Activated CD8-positive, alpha-beta memory T cell treated with anti-CD3 and anti-CD28 coated beads for 24 hours (primary cell): ENCODE data around the gene LRRC14B.
"Not testable (repeated sequence)": the region's sequence is repeated elsewhere in the genome, so short reads cannot be mapped to it uniquely, and the experiment has no call there.

Experiments
- DNase-seq: peaks from one replicate; pipeline ENCODE4 v3.0.0-alpha.2; 2020

LRRC14B gene

DNA sequence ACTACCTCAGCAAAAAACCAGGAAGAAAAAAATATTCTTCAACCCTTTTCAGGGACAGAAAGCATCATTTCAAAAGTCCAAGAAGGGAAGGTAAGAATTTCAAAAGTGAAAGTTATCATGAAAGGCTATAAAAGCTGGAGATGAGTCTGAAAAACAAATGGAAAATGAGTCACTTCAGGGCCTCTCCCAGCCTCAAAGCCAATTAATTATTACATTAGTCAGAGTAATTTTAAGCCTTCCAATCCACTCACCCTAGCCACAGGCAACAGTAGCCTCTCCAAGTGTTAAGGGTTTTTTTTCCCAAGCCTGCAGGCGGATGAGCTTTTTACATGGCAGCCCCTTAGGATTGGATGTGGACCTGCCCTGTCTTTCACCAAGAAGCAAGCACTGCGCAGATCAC is 24.0 kb downstream of the LRRC14B start:
- DNase-seq: peak; percentile 58

DNA sequence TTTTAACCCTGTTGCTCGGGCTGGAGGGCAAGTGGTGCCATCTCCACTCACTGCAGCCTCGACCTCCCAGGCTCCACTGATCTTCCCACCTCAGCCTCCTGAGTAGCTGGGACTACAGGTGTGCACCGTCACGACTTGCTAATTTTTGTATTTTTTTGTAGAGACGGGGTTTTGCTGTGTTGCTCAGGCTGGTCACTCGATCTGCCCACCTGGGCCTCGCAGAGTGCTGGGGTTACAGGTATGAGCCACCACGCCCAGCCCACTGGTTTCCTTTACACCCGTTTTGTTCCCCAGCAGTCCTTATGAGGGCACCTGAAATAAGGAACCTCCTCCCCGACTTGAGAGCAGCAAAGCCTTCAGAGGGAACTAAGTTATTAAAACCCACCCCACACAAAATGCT is 24.8 kb downstream of the LRRC14B start:
- peak; percentile 43 for DNase-seq

DNA sequence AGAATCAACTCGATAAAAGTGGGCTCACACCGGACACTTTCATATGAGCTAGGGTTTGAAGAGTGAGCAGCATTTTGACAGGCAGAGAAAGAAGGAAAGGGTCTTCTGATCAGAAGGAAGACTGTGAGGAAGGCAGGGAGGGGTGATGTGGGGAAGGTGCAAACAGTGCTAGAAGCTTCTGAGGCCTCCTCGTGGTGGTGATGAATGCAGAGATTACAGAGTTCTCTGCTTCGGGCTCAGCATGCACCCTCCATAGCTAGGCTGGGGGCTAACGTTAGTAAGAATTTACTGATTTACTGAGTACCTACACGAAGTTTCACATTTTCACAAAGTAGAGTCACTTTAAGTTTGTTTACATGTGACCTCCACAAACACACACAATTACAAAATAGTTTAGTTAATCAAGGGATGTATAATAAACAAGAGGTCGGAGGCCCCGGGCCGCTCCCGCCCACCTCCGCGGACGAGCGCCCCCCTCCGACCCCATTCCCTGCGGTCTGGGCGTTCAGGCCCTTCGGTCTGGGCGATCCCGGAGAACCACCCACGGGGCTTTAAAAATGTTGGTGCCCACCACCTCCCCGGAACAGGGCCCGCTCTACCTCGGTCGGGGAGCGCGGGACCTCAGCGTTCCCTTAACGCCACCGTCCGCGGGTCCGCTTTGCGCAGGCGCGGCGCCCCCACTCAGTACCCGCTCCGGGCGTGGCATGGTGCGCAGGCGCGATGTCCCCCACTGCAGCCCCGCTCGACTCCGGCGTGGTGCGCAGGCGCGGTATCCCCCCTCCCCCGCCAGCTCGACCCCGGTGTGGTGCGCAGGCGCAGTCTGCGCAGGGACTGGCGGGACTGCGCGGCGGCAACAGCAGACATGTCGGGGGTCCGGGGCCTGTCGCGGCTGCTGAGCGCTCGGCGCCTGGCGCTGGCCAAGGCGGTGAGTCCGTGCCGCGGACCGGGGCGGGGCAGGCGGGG is 26.5 kb downstream of the LRRC14B start, which contains the start of the genes CCDC127 and SDHA:
TSS of gene CCDC127 (minus strand) at position 660 of the 963 bp plus-strand sequence. CDS start 1,304 bp downstream, outside the sequence.
TSS of gene SDHA (plus strand) at position 827 of the 963 bp plus-strand sequence. CDS start at position 863, 36 bp downstream.
- DNase-seq: peak; percentile 98

DNA sequence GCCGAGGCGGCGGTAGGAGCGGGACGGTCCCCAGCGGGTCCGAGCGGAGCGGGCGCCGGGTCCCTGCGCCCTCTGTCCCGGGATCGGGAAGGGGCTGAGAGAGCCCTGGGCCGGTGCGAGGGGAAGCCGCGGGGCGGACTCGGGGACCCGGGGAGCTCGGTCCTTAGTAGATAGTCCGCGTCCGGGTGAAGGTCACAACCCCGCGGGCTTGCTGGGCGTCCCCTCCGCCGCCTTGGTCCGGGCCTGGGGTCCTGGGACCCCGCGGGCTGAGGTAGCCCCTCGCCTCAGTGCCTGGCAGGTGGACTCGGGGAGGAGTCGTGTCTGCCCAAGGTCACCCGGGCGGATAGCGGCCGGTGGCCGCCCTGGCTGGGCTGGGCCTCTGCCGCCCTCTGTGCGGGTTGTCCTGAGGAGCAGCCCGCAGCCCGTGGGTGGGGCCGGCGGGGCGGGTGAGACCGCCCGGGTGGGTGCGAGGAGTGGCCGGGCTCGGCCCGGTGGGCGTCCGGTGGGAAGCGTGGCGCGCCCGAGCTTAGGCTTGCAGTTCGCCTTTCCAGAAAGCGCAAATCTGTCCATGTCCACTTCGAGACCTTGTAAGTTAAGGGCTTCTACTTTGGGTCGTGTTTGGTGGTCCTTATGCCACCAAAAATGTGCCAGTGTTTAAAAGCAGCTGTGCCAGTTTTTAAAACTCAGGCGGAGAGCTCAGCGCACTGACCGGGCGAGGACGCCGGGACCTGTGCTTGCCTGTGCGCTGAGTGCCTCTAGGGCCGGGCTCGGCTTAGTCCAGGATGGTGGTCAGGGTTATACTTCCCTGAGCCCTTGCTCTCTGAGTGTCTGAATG is 27.4 kb downstream of the LRRC14B start:
- peak; percentile 67 for DNase-seq

DNA sequence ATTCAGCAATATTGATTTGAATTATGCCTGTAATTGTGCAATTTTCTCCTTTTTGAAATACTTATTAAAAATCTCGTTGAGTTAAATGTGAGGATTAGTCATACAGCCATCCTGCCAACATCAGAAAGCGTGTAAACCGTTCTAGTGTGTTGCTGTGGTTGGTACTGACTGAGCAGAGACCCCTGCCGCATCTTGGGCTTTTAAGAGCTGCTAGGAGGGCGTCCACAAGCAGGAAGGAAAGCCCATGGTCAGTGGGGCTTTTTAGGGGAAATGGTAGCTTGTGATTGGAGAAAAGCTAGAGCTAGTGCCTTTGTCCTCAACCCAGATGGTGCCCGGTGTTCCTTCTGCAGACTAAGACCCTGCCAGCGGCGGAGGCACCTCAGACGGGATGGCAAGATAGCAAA is 28.2 kb downstream of the LRRC14B start:
- peak; percentile 65 for DNase-seq

DNA sequence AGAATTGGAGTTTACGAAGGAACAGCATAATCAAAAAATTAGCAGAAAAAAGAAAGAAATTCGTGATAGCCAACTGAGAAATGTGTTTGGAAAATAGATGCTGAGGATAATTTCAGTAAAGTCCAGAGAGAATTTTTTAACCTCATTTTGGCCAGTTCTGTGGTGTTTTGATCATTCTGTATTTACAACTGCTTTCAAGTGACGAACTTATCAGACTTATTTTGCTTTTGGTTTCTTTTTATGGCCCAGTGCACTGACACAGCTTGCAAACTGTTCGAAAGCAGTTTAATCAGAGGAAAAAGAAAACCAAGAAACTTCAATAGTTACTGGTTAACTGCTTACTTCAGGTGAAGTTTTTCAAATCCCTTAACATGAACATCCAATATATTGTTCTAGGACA is 28.7 kb downstream of the LRRC14B start:
- DNase-seq: peak; percentile 15

DNA sequence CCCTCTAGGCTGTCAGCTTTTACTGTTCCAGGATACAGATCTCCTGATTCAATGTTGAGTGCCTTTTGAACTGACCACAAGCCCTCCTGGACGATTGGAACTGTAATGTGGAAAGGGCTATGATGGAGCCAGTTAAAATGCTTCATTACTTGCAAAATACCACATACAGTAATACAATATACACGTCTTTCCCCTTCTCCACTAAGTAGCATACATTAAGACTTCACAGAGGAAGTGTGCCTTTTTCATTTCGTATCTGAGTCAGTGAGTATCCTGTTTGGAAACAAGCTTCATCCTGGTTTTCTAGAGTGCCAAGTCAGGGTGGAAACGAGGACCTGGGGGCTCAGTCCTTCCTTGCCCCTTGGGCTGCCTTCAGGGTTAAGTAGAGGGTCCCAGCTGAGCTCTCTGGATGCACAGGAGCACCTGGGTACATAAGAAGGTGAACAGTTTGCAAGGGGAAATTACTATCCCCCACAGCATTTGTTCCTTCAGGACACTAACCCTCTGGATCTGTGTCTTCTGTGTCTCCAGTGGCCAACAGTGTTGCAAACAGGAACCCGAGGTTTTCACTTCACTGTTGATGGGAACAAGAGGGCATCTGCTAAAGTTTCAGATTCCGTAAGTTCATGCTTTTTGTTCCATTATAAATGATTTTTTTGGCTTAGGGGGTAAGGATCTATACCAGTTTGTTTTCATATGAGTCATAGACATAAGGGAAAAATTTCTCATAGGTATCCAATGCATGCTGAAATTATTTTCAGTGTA is 31.8 kb downstream of the LRRC14B start:
- DNase-seq: peak; percentile 50

DNA sequence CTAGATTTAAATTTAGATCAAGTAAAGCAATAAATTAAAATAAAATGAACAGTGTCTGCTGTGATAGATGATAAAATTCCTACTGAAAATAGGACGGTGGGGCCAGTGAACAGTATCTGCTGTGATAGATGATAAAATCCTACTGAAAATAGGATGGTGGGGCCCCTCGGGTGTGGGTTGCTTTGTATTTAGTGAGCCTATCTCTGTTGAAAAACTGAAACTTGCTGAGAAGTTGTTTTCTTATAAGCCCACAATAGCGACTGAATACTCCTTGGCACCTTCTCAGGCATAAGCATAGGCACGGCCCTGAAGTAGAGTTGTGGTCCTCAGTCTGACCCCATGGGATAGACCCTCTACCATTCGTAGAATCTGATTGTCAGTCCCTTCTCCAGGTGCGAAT is 32.5 kb downstream of the LRRC14B start:
- no peak for DNase-seq

DNA sequence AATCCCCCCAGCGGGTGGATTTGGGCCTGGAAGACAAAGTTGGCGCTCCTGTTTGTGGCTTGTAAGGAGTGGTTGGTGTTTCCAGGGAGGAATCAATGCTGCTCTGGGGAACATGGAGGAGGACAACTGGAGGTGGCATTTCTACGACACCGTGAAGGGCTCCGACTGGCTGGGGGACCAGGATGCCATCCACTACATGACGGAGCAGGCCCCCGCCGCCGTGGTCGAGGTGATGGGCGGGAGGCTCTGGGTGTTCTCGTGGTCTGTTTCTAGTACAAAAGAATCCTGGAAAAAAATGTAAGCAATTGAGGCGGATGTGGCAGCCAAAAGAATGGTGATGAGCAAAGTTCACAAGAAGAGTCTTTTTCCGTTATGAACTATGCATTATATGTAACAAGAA is 34.0 kb downstream of the LRRC14B start:
- DNase-seq: peak; percentile 43

DNA sequence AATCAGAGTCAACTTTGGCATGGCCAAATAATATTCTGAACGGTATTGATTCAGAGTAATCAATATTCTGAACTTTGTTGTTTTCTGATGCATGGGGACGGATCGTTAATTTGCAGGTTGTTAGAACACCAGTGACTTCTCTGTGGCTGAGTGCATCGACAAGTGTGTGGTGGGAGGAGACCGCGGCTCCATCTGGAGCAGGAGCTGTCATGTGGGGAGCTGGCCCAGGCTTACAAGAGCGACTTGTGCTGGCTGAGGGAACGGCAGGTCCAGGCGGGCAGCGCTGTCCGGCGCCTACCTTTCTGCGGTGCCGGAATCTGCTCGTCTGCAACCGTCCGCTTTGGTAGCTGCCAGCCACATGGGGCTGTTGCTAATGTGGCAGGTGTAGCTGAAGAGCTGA is 36.1 kb downstream of the LRRC14B start:
- not testable (repeated sequence) for DNase-seq

DNA sequence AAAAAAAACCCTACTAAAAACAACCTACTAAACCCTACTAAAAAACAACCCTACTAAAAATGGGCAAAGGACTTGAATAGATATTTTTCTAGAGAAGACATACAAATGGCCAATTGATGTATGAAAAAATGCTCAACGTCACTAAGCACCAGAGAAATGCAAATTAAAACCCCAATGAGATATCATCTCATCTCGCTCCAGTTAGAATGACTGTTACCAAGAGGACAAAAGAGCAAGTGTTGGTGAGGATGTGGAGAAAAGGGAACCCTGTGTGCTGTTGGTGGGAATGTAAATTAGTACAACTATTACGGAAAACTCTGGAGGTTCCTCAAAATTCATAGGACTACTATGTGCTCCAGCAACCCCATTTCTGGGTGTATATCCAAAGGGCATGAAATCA is 37.6 kb downstream of the LRRC14B start:
- DNase-seq: no peak

DNA sequence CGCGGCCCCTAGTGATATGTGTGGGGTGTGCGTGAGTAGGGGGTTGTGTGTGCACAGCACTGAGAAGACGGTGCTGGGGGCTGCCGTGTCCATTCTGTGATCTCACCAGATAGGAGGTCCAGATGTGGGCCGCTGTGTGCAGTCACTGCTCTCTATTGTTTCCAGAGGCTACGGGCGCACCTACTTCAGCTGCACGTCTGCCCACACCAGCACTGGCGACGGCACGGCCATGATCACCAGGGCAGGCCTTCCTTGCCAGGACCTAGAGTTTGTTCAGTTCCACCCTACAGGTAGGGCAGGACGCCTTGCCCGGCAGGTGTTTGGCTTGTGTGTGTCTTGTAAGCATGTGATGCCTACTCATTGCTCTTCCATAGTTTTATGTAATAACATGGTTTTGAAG is 39.4 kb downstream of the LRRC14B start:
- DNase-seq: peak; percentile 43

DNA sequence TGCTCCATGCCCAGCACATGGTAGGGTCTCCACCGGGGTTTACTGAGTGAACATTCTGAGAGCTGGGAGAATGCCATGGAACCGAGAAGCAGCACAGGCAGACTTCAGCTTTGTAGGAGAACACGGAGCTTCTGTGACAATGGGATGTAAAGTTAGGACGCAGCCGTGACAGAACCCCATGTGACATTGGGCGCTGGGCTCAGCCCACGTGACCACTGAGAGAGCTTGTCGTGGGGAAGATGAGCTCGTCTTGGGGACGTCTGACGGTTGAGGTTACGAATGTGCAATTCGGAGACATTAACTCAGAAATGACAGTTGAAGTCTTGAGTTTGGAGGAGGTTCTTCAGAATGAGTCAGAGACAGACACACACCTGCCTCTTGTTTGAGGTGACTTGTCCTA is 40.4 kb downstream of the LRRC14B start:
- DNase-seq: peak; percentile 42

DNA sequence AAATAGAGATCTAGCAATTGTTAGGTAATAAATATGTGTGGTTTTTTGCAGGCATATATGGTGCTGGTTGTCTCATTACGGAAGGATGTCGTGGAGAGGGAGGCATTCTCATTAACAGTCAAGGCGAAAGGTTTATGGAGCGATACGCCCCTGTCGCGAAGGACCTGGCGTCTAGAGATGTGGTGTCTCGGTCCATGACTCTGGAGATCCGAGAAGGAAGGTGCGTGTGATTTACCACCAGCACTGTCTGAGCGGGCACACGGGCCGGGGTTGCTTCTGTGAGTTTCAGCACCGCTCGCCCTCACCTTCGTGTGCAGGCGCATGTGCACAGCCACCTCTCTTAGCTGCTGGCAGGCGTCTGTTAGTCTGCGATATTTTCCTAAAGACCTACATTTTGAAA is 42.1 kb downstream of the LRRC14B start:
- DNase-seq: not testable (repeated sequence)

DNA sequence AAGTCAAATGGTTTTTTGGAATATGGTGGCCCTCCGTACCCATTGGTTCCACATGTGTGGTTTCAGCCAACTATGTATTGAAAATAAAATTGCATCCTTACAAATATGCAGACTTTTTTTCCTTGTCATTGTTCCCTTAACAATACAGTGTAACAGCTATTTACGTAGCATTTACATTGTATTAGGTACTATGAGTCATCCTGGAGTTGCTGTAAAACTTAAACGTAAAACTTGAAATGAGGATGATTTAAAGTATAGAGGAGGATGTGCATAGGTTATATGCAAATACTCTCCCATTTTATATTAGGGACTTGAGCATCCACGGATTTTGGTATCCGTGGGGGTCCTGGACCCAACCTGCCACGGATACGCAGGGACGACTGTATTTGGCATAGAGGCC is 43.2 kb downstream of the LRRC14B start:
- DNase-seq: peak; percentile 17

DNA sequence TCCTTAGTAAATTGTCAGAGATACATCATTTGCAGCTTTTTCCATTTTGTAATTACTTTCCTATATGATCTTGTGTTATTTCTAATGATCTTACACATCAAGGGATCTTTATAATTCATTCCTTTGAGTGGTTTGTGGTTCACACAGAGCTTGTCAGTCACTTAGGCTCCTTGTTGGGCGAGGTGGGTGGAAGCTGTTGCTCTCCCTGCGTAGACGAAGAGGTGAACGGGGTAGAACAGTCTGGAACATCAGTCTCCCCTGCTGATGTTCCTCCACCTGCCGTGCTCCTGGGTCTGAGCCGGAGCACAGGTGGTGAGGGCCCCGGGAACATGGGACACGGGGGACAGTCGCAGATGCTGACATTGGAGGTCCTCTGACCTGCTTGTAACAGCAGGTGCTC is 44.2 kb downstream of the LRRC14B start:
- DNase-seq: not testable (repeated sequence)

DNA sequence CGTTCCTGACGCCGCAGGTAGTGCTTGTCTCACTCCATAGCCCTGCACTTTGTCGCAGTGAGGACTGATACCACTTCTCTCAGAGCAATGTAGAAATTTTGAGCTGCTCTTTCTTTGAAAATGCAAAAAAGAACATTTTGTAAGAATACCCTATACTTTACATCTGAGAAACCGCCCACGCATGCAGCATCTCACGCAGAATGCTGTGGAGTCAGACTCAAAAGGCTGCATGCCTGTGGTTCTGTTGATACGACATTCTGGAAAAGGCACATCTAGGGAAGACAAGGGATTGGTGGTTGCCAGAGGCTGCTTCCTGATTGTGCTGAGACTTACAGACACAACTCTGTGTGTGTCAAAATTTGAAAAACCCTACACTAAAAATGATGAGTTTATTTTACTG is 46.6 kb downstream of the LRRC14B start:
- not testable (repeated sequence) for DNase-seq

DNA sequence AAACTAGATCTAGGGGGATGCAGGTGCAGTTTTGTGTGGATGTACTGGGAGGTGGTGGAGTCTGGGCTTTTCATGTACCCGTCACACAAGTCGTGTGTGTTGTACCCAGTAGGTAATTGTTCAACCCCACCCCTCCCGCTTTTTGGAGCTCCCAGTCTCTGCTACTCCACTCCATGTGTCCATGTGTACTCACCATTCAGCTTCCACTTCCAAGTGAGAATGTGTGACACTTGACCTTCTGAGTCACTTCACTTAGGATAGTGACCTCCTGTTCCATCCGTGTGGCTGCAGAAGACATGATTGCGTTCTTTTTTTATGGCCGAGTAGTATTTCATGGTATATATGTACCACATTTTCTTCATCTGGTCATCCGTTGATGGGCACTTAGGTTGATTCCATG is 49.3 kb downstream of the LRRC14B start:
- DNase-seq: not testable (repeated sequence)

DNA sequence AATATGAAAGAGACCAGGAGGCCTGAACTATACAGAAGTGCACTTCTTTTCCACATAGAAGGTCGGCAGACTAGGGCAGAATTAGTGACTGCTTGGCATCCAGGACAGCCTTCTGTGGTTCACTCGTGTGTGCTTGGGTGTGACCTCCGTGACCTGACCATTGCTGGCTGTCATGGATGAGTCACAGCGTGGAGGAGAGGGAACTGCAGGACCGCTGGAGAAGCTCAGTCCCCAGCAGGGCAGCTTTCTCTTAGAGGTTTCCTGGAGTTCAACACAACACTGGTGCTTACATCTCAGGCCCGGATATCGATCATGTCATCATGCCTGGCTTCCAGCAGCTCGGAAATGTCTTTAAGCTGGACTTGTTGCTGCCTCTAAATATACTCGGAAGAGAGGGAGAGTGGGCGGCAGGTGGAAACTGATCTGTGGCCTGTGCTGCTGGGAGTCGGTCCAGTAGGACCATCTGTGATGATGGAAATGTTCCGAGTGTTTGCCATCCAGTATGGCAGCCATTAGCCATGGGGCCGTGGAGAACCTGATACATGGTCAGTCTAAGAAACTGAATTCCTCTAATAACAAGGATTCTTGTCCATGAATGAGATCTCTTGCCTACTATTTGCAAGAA is 49.9 kb downstream of the LRRC14B start:
- DNase-seq: not testable (repeated sequence)

DNA sequence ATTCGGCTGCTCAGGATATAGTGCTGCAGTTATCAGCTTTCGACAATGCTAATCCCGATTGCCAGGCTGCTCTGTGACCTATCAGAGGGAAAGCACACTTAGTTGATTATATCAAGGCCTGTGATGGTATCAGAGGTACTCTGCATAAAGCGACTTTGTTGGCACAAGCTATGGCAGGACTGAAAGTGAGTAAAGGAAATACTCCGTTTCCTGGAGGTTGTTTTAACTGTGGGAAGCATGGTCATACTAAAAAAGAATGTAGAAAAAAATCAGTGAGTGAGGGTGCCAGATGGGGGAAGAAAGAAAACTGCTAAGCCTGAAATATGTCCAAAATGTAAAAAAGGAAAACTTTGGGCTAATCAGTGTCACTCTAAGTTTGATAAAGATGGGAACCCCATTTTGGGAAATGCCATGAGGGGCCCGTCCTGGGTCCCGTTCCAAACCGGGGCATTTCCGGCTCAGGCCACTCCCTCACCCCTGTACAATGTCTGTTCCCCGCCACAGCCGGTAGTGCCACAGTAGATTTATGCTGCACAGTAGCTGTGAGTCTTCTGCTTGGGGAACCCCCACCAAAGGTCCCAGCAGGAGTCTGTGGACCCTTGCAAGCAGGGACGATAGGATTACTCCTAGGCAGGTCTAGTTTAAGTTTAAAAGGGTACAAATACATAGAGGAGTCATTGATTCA is 52.5 kb downstream of the LRRC14B start:
- DNase-seq: not testable (repeated sequence)

DNA sequence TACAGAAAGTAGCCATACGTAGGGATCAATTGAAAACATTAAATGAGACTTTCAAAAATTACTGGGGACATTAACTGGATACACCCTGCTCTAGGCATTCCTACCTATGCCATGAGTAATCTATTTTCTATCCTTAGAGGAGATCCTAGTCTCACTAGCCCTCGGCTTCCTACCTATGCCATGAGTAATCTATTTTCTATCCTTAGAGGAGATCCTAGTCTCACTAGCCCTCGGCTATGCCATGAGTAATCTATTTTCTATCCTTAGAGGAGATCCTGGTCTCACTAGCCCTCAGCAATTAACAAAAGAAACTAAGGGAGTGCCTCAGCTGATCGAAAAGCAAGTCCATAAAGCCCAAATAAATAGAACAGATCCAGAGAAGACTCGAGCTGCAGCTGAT is 54.4 kb downstream of the LRRC14B start:
- peak; percentile 15 for DNase-seq
